CD4-positive, alpha-beta T cell treated with Interleukin-1 beta for 1 hour (primary cell): ENCODE measurements around the gene SFI1.

Source experiments
- DNase-seq, 2 donors: peaks; one replicate each; pipeline ENCODE4 v3.0.0-alpha.2; 2020 to 2022

The SFI1 gene

GRCh38 chr22:31618057-31618456 lies 121.7 kb downstream of the SFI1 start:
- DNase-seq, result no peak

DNA sequence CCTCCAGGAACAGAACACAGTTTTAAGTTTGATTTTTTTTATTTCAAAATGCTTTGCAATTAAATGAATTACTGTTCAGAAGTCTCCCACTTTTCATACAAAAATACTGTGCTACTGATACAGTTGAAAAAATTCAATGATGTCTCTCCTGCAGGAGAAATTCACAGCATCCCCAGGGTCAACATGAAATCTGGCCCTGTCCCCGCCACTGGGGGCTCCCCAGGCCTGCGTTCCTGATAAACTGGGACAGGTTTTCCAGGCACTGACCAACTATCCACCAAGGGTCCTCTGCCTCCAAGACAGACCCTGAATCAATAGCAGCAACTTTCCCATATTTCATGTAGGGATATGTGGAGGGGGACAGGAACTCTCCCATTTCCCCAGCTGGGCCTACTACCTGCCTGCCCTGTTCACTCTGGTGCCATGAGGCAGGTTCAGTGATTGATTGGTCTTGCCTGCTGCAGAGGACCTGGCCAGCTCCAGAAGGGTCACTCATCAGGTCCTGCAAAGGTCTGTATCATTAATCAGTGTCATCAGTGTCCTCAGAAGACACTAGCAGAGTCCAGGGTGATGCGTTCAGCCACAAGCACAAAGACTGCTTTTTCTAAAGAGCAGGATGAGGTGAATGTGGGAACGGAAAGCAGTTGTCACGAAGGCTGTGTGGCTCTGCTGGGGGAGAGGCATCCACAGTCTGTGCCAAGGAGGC lies 122.3 kb downstream of the SFI1 start:
- no peak for DNase-seq

GRCh38 chr22:31619611-31620300 lies 123.4 kb downstream of the SFI1 start:
- DNase-seq, result no peak

- no peak for DNase-seq
These were observed 124.6 kb downstream of the SFI1 start for GRCh38 chr22:31620756-31621480.

GRCh38 chr22:31621507-31622124 lies 125.3 kb downstream of the SFI1 start:
- DNase-seq, result no peak

- no peak for DNase-seq
These were observed 126.6 kb downstream of the SFI1 start for GRCh38 chr22:31622980-31623379.

DNA sequence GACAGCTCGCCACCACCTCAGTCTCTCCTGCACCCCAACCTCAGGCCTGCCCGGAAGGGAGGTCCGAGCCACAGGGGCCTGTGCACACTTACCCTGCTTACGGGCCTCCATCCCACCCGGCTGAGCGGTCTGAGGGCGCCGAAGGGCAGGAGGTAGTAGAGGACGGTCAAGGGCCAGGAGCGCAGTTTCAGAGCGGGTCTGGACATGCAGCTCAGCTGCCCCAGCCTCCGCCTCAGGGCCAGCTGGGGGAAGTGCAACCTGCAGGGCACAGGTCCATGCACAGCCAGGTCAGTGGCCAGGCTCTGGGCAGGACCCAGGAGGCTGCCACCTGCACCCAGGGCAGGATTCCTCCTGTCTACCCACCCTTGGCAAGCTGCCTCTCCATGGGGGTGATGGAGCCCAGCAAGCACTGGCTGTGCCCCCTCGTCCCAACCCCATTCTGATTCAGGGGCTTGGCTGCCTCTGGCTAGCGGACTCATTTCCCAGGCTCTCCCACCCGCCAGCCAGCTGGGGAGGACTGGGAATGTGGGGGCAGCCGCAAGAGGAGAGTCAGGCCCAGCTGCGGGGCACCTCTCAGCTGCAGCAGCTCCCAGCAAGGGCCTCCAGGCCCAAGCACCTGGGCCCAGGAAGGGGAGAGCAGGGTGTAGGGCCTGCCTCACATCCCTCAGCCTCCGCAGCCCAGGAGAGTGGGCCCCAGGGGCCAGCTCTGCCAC lies 127.4 kb downstream of the SFI1 start:
- no peak for DNase-seq

DNA sequence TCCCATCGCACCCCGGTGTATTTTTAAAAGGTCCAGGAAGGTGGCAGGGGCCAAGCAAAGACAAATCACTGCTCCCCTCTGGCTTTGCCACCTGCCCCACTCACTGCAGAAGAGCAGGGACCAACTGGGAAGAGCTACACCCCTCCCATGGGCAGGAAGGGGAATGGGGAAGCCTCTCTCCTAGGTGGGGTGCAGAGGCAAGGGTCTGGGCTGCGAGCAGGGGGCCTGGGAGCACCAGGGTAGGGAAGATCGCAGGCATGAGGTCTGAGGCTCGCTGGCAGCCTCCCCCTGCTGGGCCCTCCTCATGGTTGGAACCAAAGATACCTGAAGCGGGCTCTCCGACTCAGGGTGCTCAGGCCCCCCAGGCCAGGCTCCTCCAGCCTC lies 128.9 kb downstream of the SFI1 start:
- DNase-seq, result no peak

- no peak for DNase-seq
These were observed 129.5 kb downstream of the SFI1 start for GRCh38 chr22:31625661-31626426.

DNA sequence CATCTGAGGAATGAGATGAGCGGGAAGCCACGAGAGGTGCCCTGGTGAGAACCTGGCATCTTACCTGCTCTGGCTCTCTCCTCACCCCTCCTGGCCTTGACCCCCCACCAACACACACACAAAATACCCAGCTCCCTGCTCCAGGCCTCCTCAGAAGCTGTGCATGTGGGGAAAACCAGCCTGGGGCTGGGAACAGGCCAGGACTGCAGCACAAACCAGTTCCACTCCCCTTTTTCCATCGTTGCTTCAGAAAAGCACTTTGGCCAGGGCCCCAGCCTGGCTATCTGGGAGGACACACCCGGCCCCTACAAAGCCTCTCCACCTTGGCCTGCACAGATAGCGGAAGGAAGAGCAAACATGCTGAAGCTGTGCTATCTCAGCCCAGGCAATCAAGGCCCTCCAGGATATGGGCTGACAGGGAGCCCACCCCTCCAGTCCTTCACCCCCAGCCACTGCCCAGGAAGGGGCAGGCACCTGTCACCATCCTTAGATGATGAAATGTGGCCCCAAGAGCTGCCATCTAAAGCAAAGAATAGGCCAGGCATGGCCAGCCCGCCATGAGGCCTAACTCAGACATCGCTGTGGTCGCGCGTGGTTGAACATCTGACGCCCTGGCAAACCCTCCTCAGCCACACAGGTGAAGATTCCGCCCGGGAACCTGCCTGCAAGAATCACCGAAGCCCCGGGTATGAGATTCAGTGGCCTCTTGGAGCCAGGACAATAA lies 130.3 kb downstream of the SFI1 start:
- no peak for DNase-seq

DNA sequence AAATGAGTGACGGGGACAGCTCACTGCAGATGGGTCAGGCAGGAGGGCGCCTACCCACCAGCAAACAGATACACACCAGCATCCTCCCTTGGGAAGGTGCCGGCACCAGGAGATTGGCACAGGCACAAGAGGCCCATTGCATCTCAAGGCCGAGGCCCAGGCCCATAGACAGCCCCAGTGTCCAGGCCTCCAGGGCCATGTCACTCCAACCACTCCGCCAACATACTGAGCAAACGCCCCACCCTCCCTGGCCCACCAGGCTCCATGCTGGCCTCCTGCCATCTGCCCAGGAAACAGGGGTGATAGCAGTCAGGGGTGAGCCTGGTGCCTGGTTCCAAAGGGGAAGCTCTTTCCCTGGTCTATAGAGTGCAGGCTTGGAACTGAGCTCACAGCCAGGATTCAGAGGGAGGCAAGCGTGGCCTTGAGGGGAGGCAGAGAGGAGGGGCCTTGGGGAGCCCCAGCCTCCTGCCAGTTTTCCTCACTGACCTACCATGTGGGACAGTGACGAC lies 130.9 kb downstream of the SFI1 start:
- DNase-seq, result no peak

DNA sequence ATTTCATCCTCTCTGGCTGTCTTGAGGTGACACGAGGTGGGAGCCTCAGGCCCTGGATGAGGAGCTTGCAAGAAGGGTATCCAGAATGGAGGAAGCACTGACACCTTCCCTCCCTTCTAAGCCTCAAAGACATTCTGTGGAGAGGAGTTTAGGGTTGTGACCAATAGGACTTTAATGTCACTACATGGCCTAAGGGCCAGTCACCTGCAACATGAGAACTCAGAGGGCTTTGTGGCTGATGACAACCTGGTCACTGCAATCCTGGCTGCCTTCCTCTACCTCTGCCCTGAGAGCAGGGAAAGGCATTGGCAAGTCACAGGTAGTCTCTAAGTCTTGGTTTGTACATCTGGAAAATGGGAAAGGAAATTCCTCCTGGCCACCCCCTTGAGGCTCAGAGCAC lies 132.0 kb downstream of the SFI1 start:
- no peak for DNase-seq

DNA sequence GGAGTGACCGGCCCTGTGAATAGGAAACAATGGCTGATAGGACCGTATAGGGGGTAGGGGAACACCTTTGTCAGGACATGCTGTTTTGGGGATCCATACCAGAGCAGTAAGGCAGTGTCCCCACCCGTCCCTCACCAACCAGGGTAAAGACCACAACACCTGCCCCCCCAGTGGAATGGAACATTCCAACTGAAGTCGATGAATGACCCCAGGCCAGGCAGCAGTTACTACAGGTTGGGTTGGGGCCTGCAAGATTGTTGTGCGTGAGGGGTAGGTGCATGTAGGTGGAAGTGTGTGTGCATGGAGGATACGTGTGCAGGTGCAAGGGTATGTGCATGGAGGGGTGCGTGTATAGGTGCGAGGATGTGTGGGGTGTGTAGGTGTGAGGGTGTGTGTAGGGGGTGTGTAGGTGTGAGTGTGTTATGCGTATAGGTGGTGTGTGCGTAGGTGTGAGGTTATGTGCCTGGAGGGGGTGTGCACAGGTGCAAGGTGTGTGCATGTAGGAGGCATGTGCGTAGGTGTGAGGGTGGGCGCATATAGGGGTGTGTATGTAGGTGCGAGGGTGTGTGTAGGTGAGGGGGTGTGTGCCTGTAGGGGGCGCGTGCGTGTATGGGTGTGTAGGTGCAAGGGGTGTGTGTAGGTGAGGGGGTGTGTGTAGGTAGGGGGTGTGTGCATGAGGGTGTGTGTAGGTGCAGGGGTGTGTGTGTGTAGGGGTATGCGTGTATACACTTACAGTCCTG lies 132.8 kb downstream of the SFI1 start:
- no peak for DNase-seq

GRCh38 chr22:31629741-31630184 lies 133.4 kb downstream of the SFI1 start:
- no peak for DNase-seq

DNA sequence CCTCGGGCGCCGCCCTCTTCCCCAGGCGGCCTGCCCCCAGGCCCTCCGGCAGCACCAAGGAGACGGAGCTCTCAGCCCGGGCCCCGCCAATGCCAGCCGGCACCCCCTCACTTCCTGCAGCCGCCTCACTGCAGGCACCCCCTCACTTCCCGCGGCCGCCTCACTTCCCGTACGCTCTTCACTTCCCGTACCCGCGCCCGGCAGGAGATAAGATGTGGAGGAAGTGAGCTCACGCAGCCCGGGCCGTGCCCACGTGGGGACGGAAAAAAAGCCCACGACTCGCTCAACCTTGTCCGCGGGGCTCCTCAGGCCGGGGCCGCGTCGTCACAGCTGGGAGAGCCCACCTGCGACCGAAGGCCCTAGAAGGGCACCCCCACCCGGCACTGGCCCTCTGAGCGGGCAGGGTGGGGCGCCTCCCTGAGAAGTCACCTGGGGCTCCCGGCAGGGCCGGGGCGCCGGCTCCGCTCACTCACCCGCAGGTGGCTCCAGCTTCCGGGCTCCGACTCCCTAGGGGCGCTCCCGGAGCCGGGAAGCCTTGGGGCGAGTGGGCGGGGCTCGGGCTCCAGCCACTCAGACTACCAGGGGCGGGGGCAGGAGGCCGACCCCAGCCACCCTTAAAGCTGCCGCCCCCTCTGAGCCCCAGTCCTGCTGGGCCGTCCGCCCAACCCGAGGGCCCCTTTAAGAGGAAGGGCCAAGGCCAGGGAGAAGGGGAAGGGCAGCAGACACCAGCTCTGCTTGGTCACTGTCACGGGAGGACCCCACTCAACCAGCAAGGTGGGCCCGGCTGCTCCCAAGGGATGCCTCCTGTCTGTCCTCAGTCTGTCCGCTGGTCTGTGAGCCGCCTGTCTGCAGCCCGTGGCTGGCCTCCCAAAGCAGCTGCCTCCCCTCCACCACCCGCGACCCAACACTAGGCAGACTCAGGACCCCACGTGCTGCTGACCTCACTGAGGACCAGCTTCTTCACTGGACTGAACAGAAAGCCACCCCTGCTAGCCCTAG lies 134.3 kb downstream of the SFI1 start:
- DNase-seq, result peak; percentile 88 to 91

- no peak for DNase-seq
These were observed 135.1 kb downstream of the SFI1 start for GRCh38 chr22:31631436-31631835.

GRCh38 chr22:31635638-31636306 lies 139.4 kb downstream of the SFI1 start:
- DNase-seq, result no peak

- DNase-seq, result peak in 1 of 2 donors; percentile 54
These were observed 141.1 kb downstream of the SFI1 start for GRCh38 chr22:31637447-31637890.
